ENCODE measurements around the gene ARAP3. TPM values are rescaled to one million over a fixed set of nuclear protein-coding genes. Genes with fewer than 3 reads are reported as not detected.

ARAP3 gene
- total and polyA plus RNA-seq, 9 of the 15 experiments (the other 6 are each of a cell fraction or from before 2014, with no cell fraction given) = 0.83 to 25.7 (median 6.4) TPM

DNA sequence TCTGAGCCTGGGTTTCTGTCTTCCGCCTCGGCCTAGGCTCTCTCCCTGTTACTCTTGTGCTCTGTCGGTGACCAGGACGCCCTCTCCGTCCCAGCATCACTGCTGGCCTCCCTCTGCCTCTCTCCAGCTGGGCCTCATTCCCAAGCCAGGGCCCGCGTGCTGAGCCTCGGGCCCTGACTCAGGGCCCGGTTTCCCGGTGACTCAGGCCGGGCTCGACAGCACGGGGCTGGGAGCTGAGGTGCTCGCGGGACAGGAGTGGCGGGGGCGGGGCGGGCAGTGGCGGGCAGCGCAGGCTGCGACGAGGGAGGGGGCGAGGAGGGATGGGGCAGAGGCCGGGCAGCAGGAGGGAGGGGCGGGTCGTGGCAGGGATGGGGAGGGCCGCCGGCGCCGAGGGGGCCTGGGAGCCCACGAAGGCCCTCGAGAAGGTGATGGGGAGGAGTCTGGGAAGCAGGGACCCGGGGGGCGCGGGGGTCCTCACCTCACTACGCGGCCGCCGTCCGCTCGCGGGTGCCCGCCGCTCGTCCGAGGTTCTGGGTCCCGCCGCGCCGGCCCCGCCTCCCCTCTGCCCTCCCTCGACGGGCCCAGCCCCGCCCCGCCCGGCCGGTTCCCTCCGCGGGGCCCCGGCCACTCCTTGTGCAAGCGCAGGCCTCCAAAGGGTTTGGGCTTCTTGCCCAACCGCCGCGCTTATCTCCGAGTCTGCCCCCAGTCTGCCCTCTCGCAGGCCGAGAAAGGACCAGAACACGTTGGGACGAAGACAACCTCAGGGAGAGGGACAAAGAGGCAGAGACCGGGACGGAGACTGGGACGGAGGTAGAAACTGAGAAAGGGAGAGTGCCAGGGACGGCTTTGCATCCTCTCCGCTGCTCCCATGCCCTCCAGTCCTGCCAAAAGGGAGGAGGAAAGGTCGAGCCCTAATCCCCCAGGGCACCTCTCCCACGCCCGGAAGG, at the start of gene ARAP3 (continued):
- TF ChIP-seq, protein P1, sequence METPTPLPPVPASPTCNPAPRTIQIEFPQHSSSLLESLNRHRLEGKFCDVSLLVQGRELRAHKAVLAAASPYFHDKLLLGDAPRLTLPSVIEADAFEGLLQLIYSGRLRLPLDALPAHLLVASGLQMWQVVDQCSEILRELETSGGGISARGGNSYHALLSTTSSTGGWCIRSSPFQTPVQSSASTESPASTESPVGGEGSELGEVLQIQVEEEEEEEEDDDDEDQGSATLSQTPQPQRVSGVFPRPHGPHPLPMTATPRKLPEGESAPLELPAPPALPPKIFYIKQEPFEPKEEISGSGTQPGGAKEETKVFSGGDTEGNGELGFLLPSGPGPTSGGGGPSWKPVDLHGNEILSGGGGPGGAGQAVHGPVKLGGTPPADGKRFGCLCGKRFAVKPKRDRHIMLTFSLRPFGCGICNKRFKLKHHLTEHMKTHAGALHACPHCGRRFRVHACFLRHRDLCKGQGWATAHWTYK (CRISPR knock-in tag; IDR thresholded peaks at IDR 0.05) = peak; percentile 71; the same call in 1 of the 2 replicates
- TF ChIP-seq TRIM28 (IDR thresholded peaks at IDR 0.05) (no peak), CREB1 (IDR thresholded peaks at IDR 0.05) (no peak), CREB1 (CRISPR knock-in tag; IDR thresholded peaks at IDR 0.05) (0 out of 2 replicates have a peak, but pooled peaks have one; percentile 16), DACH1 (IDR thresholded peaks at IDR 0.05; ENCODE audit: partially characterized antibody) (no peak), HLTF (IDR thresholded peaks at IDR 0.05) (0 out of 2 replicates have a peak, but pooled peaks have one; percentile 26), CXXC5 (CRISPR knock-in tag; IDR thresholded peaks at IDR 0.05) (peak; percentile 71), ZFX (CRISPR knock-in tag; IDR thresholded peaks at IDR 0.05) (peak; percentile 88), ZNF311 (CRISPR knock-in tag; IDR thresholded peaks at IDR 0.05) (peak; percentile 70; the same call in 1 of the 2 replicates), KAT7 (CRISPR knock-in tag; IDR thresholded peaks at IDR 0.05; ENCODE audit: borderline replicate concordance) (peak; percentile 53; the same call in 1 of the 2 replicates), CTBP1 (IDR thresholded peaks at IDR 0.05; ENCODE audit: borderline replicate concordance) (peak; percentile 30; the same call in 1 of the 2 replicates), RNF2 (IDR thresholded peaks at IDR 0.05) (peak; percentile 88; the same call in 1 of the 2 replicates), PHF8 (IDR thresholded peaks at IDR 0.05; ENCODE audit: borderline replicate concordance, low read length) (peak; percentile 31; the same call in 1 of the 2 replicates), FOXK1 (CRISPR knock-in tag; IDR thresholded peaks at IDR 0.05; ENCODE audit: borderline replicate concordance) (no peak), PHTF2 (CRISPR knock-in tag; IDR thresholded peaks at IDR 0.05) (no peak), CBFA2T3 (IDR thresholded peaks at IDR 0.05) (peak; percentile 22; the same call in 1 of the 2 replicates), NR2C2 (CRISPR knock-in tag; IDR thresholded peaks at IDR 0.05) (no peak), NR2C2 (tag; IDR thresholded peaks at IDR 0.05) (peak; percentile 63)
- TF ChIP-seq, protein P2, sequence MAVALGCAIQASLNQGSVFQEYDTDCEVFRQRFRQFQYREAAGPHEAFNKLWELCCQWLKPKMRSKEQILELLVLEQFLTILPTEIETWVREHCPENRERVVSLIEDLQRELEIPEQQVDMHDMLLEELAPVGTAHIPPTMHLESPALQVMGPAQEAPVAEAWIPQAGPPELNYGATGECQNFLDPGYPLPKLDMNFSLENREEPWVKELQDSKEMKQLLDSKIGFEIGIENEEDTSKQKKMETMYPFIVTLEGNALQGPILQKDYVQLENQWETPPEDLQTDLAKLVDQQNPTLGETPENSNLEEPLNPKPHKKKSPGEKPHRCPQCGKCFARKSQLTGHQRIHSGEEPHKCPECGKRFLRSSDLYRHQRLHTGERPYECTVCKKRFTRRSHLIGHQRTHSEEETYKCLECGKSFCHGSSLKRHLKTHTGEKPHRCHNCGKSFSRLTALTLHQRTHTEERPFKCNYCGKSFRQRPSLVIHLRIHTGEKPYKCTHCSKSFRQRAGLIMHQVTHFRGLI (CRISPR knock-in tag; IDR thresholded peaks at IDR 0.05) = 0 out of 2 replicates have a peak, but pooled peaks have one; percentile 19
- TF ChIP-seq, protein P3, sequence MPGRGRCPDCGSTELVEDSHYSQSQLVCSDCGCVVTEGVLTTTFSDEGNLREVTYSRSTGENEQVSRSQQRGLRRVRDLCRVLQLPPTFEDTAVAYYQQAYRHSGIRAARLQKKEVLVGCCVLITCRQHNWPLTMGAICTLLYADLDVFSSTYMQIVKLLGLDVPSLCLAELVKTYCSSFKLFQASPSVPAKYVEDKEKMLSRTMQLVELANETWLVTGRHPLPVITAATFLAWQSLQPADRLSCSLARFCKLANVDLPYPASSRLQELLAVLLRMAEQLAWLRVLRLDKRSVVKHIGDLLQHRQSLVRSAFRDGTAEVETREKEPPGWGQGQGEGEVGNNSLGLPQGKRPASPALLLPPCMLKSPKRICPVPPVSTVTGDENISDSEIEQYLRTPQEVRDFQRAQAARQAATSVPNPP (IDR thresholded peaks at IDR 0.05; ENCODE audit: borderline replicate concordance, insufficient read depth, insufficient read length) = no peak
- TF ChIP-seq, protein P4, sequence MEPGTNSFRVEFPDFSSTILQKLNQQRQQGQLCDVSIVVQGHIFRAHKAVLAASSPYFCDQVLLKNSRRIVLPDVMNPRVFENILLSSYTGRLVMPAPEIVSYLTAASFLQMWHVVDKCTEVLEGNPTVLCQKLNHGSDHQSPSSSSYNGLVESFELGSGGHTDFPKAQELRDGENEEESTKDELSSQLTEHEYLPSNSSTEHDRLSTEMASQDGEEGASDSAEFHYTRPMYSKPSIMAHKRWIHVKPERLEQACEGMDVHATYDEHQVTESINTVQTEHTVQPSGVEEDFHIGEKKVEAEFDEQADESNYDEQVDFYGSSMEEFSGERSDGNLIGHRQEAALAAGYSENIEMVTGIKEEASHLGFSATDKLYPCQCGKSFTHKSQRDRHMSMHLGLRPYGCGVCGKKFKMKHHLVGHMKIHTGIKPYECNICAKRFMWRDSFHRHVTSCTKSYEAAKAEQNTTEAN (CRISPR knock-in tag; IDR thresholded peaks at IDR 0.05) = no peak

Measured in K562 (cell line).